DND-41 (cell line): ENCODE data around the gene TRIP10.

Source experiments
- EZH2 ChIP-seq: IDR thresholded peaks from 3 replicates; pipeline ENCODE4 v1.6.1; 2012; ENCODE audit warnings: borderline replicate concordance, low read depth, mild to moderate bottlenecking, moderate library complexity, low read length, inconsistent platforms; ENCODE audit not compliant: severe bottlenecking
- TF ChIP-seq, protein P1 (sequence below): IDR thresholded peaks from 2 replicates; pipeline ENCODE4 v1.5.1; 2012; ENCODE audit warnings: borderline replicate concordance, low read length, moderate library complexity, mild to moderate bottlenecking; ENCODE audit not compliant: poor library complexity, severe bottlenecking; ENCODE audit errors: extremely low read depth

DNA sequence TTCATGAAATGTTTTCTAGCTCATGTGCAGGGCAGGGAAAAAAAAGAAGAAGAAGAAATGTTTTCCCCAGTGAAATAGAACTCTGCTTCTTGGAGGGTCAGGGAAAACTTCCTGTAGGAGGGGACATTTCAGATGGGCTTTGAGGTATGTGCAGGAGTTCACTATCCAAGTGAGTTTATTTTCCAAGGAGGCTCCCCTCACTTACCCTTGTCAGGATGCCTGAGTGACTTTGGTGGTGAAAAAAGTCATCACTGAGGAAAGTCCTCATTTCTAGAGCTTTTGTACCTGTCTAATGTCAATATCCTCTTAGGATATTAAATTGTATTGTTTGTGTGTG, 18.4 kb upstream of the TRIP10 start:
- TF ChIP-seq, protein P1, sequence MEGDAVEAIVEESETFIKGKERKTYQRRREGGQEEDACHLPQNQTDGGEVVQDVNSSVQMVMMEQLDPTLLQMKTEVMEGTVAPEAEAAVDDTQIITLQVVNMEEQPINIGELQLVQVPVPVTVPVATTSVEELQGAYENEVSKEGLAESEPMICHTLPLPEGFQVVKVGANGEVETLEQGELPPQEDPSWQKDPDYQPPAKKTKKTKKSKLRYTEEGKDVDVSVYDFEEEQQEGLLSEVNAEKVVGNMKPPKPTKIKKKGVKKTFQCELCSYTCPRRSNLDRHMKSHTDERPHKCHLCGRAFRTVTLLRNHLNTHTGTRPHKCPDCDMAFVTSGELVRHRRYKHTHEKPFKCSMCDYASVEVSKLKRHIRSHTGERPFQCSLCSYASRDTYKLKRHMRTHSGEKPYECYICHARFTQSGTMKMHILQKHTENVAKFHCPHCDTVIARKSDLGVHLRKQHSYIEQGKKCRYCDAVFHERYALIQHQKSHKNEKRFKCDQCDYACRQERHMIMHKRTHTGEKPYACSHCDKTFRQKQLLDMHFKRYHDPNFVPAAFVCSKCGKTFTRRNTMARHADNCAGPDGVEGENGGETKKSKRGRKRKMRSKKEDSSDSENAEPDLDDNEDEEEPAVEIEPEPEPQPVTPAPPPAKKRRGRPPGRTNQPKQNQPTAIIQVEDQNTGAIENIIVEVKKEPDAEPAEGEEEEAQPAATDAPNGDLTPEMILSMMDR = no peak
- TF ChIP-seq EZH2 = no peak
